GM18499 (cell line): ENCODE data around the gene LPIN2.

ENCODE experiments used
- ATAC-seq: cut with Tn5 transposase; IDR thresholded peaks from one replicate; pipeline ENCODE4 v1.9.1; 2021; ENCODE audit warnings: moderate number of reproducible peaks; ENCODE audit not compliant: insufficient read depth, unreplicated experiment

The LPIN2 gene

GRCh38 chr18:2967357-2967756 is 45.6 kb downstream of the LPIN2 start:
- no peak for ATAC-seq

GRCh38 chr18:2966560-2966959 is 46.4 kb downstream of the LPIN2 start:
- no peak for ATAC-seq

- no peak for ATAC-seq
Measured at GRCh38 chr18:2965797-2966196, 47.1 kb downstream of the LPIN2 start.

- no peak for ATAC-seq
Measured at GRCh38 chr18:2964361-2965010, 48.5 kb downstream of the LPIN2 start.
